Vagina (tissue), 2 donors: Measurements from ENCODE around the gene NGEF. TPM values are rescaled to one million over a fixed set of nuclear protein-coding genes. Genes with fewer than 3 reads are reported as not detected.

Experiments
- DNase-seq, 2 donors: peaks; one replicate each; pipeline ENCODE4 v3.0.0-alpha.2; 2017; ENCODE audit errors: extremely low spot score in 2 of 2
- H3K27ac ChIP-seq: fragments of 200-600 bp; sonication (generic); one replicate; pipeline ENCODE4 v1.5.1; 2019
- H3K27me3 ChIP-seq: fragments of 200-600 bp; sonication (generic); one replicate; pipeline ENCODE4 v1.5.1; 2019
- H3K36me3 ChIP-seq, 2 donors: fragments of 200-600 bp; sonication (generic); one replicate each; pipeline ENCODE4 v1.5.1; 2017 to 2019
- H3K4me1 ChIP-seq: fragments of 200-600 bp; sonication (generic); one replicate; pipeline ENCODE4 v1.5.1; 2019
- H3K4me3 ChIP-seq, 2 donors: fragments of 200-600 bp; sonication (generic); 1 replicate in 1 of 2; 2 replicates in 1 of 2; pipeline ENCODE4 v1.5.1; 2016 to 2019
- H3K9me3 ChIP-seq: fragments of 200-600 bp; sonication (generic); one replicate; pipeline ENCODE4 v1.5.1; 2019
- POLR2A ChIP-seq, 2 donors: fragments of 450-650 bp; IDR thresholded peaks; one replicate each; pipeline ENCODE4 v1.6.1; 2017; ENCODE audit warnings: antibody characterized with exemption in 2 of 2, mild to moderate bottlenecking in 2 of 2, moderate library complexity in 2 of 2
- POLR2AphosphoS5 ChIP-seq, 2 donors: sonication (generic); formaldehyde crosslinking; IDR thresholded peaks; one replicate each; pipeline ENCODE4 v1.9.0; 2017; ENCODE audit warnings: antibody characterized with exemption in 2 of 2, mild to moderate bottlenecking in 2 of 2, low read depth in 1 of 2; ENCODE audit not compliant: insufficient read depth in 1 of 2
- intact Hi-C: fragments of 100-400 bp; cut with DNase I; formaldehyde crosslinking; loops from one replicate; pipeline ENCODE4 v1.15.1; 2023
- total RNA-seq: library from RNA; depleted of rRNA; stranded (reverse); fragments of >200 nt; gene quantifications from one replicate; pipeline ENCODE4 v1.2.3, GENCODE V29; 2016
- TF ChIP-seq, protein P1 (sequence below), 3 experiments: fragments of 450-650 bp in 2 of 3; fragments of 200-600 bp in 1 of 3; sonication (generic) in 1 of 3; IDR thresholded peaks; one replicate each; pipeline ENCODE4 v1.5.1; 2017 to 2019; ENCODE audit warnings: antibody characterized with exemption in 3 of 3, mild to moderate bottlenecking in 2 of 3, moderate library complexity in 2 of 3

The NGEF gene
- total RNA-seq, 1 donor from 2014 or later: 4.9 TPM

DNA sequence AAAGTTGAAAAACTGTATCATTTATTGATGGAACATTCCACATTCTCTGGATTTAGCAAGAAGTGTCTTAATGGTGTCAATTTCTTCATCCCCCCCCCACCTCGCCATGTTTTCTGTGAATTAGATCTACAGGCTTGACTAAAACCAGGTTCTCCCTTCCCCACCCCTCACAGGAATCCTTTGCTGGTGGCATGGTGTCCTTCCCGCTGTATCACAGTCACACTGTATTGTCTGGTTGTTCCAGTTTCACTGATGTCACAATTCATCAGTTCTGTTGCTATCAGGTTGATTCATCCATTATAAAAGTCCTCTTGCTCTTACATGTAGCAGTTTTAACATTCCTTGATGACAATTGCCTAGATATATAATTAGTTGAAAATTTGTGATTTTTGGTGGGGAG is 149.1 kb downstream of the NGEF start:
- H3K27me3 ChIP-seq: no peaks in the 10 kb centered on the region
- H3K4me1 ChIP-seq: no peaks in the 10 kb centered on the region
- TF ChIP-seq, protein P1, sequence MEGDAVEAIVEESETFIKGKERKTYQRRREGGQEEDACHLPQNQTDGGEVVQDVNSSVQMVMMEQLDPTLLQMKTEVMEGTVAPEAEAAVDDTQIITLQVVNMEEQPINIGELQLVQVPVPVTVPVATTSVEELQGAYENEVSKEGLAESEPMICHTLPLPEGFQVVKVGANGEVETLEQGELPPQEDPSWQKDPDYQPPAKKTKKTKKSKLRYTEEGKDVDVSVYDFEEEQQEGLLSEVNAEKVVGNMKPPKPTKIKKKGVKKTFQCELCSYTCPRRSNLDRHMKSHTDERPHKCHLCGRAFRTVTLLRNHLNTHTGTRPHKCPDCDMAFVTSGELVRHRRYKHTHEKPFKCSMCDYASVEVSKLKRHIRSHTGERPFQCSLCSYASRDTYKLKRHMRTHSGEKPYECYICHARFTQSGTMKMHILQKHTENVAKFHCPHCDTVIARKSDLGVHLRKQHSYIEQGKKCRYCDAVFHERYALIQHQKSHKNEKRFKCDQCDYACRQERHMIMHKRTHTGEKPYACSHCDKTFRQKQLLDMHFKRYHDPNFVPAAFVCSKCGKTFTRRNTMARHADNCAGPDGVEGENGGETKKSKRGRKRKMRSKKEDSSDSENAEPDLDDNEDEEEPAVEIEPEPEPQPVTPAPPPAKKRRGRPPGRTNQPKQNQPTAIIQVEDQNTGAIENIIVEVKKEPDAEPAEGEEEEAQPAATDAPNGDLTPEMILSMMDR (IDR thresholded peaks at IDR 0.05): no peak
- no peak for TF ChIP-seq POLR2A (IDR thresholded peaks at IDR 0.05)
- TF ChIP-seq POLR2AphosphoS5 (IDR thresholded peaks at IDR 0.05; ENCODE audit: insufficient read depth in 1 of 2, low read depth in 1 of 2): no peak
- no peaks in the 10 kb centered on the region for H3K9me3 ChIP-seq
- no peak for DNase-seq
- H3K36me3 ChIP-seq: peaks cover 0 to 5% of the 10 kb centered on the region in 2 donors
- no peak overlapping the region for H3K4me3 ChIP-seq
- no peak overlapping the region for H3K27ac ChIP-seq
- intact Hi-C loops: no loop called here

DNA sequence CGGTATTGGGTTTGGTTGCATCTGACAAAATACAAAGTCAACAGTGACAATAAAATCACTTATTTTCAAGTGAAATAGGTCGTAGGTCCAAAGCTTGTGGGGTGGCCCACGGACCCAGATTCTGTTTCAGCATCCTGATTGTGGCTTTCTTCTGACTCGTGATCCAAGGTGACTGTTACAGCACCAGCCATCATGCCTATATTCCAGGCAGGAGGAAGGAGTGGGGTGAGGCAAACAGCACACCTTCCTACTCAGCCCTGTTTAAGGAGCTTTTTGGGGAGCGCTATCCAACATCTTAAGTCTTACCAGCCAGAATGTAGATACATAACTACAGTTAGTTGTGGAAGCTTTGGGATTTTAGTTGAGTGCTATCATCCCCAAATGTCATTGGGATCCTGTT is 151.7 kb downstream of the NGEF start:
- Histone ChIP-seq H3K27ac (no peak overlapping the region), H3K4me3 (no peak overlapping the region), H3K4me1 (no peaks in the 10 kb centered on the region), H3K36me3 (peaks cover 4 to 29% of the 10 kb centered on the region in 2 donors), H3K27me3 (no peaks in the 10 kb centered on the region), H3K9me3 (no peaks in the 10 kb centered on the region)
- TF ChIP-seq, protein P1 (IDR thresholded peaks at IDR 0.05): no peak
- TF ChIP-seq POLR2AphosphoS5 (IDR thresholded peaks at IDR 0.05; ENCODE audit: insufficient read depth in 1 of 2, low read depth in 1 of 2) (no peak), POLR2A (IDR thresholded peaks at IDR 0.05) (no peak)
- intact Hi-C loops: no loop called here
- DNase-seq: no peak

DNA sequence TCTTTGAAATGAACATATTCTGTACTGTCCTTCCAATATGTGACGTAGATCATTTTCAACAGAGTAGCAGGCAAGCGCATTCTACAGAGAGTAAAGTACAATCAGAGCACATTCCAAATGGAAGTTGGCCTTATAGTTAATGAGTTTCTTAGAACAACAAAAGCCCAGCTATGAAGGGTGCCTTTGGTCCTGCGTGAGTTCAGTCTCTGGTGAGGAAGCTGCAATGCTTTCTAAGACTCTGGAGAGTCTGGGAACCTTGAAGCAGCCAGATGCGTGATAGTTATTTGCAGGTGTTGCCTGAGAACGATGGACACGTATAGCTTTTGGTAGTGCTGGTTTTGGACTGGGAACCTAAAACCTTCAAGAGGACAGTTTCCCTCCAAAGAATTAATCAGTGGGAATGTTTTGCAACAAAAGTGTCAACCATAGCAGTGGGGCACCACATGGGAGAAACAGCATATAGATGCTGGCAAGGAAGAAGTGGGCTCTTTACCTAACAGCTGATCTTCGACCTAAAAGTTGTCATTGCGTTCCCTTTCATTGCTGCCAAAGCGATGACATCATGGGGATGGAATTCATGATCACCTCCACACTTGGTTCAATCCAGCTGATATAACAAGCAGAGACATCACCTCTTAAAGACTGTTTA is 152.3 kb downstream of the NGEF start:
- no peaks in the 10 kb centered on the region for H3K4me1 ChIP-seq
- H3K9me3 ChIP-seq: no peaks in the 10 kb centered on the region
- DNase-seq: no peak
- peaks cover 4 to 33% of the 10 kb centered on the region in 2 donors for H3K36me3 ChIP-seq
- no peaks in the 10 kb centered on the region for H3K27me3 ChIP-seq
- TF ChIP-seq, protein P1 (IDR thresholded peaks at IDR 0.05): no peak
- TF ChIP-seq POLR2AphosphoS5 (IDR thresholded peaks at IDR 0.05; ENCODE audit: insufficient read depth in 1 of 2, low read depth in 1 of 2): no peak
- no peak for TF ChIP-seq POLR2A (IDR thresholded peaks at IDR 0.05)
- intact Hi-C loops: no loop called here
- no peak overlapping the region for H3K4me3 ChIP-seq
- no peak overlapping the region for H3K27ac ChIP-seq

DNA sequence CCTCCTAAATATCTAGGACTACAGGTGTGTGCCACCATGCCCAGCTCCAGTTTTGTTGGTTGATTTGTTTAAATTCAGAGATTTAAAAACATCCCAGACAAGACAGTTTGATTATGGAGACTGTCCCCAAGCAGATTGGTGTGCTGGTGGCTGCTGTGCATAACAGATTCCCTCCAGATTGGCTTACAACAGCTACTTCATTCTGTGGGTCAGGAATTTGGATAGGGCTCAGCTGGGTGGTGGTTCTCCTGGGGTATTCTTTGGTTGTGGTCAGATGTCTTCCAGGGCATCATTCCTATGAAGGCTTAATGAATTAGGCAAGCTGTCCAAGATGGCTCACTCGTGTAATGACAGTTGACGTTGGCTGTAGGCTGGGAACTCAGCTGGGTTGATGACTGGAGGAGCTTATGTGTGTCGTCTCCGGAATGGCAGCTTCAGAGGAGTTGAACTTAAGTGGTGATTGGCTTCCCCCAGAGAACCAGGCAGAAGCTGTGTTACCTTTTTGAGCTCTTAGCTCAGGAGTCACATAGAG is 153.6 kb downstream of the NGEF start:
- no peak overlapping the region for H3K27ac ChIP-seq
- H3K36me3 ChIP-seq: peaks cover 4 to 33% of the 10 kb centered on the region in 2 donors
- H3K4me1 ChIP-seq: no peaks in the 10 kb centered on the region
- intact Hi-C loops: no loop called here
- no peak for TF ChIP-seq POLR2A (IDR thresholded peaks at IDR 0.05)
- no peak overlapping the region for H3K4me3 ChIP-seq
- no peaks in the 10 kb centered on the region for H3K9me3 ChIP-seq
- DNase-seq: no peak
- no peaks in the 10 kb centered on the region for H3K27me3 ChIP-seq

DNA sequence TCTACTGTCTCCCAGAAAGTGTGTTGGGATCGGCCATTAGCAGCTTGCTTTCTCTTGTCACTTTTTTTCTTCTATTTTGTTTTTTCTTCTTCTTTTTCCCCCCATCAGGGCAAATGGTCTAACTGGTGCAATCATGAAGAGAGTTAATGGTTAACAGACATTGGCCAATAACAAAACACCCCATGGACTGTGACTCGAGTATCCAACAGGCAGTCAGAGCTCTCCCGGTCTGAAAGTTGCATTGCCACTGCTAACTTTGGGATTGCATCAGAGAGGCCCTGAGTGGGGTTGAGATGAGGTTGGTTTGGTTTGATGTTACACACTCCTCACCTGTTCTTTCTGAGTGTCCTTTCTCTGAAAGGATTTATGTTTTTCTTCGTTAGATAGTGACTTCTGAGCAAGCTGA is 155.9 kb downstream of the NGEF start:
- Histone ChIP-seq H3K4me1 (peaks cover 9% of the 10 kb centered on the region), H3K36me3 (peaks cover 4 to 38% of the 10 kb centered on the region in 2 donors), H3K27me3 (no peaks in the 10 kb centered on the region), H3K27ac (no peak overlapping the region), H3K9me3 (no peaks in the 10 kb centered on the region), H3K4me3 (no peak overlapping the region)
- no peak for DNase-seq
- intact Hi-C loops: no loop called here
- TF ChIP-seq POLR2AphosphoS5 (IDR thresholded peaks at IDR 0.05; ENCODE audit: insufficient read depth in 1 of 2, low read depth in 1 of 2) (no peak), POLR2A (IDR thresholded peaks at IDR 0.05) (no peak)
- TF ChIP-seq, protein P1 (IDR thresholded peaks at IDR 0.05): no peak
